ENCODE measurements around the gene CCND2.

Gene CCND2

GRCh38 chr12:4275870-4276301, 2.3 kb downstream of the CCND2 start:
- no peak for DNase-seq

DNA sequence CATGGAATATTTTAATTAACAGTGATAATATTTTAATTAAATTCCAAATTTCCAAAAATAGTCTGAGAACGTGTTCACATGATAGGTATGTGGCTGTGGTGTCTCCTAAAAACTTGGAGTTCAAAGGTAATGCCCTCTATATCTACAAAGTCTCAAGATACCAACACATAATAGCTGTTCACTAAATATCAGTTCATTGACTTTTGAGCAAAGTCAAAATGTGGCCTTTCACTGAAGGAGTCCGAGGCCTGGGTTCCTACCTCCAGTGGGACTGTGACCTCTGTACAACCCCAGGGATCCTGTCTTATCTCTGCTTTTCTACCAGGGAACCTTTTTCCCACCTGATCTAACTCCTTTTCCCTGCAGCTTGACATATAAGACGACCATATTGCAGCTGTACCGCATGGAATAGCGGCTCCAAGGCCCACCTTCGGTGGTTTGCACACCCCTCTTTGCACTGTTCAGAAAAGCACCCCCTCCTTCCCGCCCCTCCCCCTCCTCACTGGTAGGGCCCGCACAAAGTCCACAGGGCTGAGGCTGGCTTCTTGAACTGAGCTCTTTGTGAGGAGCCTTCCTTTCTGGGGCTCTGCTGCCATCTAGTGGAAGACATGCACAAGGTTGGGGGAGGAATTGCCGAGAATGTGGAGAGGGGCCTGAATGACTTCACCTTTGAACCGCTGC, 3.1 kb downstream of the CCND2 start:
- DNase-seq, result peak in 49 of 56 donors; percentile 20 to 89 (median 69)

DNA sequence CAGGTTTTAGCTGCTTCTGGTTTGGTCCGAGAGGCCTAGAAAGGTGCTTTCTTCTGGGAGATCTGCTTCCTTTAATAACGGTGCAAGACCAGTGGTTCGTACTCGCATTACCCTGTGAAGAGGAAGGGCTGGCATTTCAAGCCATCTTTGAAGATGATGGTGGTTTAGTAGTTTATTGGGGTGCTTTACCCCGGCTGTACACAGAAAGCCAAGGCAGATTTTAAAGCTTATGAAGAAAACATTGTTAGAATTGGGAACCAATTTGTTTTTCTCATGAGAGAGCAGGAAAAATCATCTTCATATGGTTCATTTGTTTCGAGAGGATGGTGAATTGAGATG, 3.6 kb downstream of the CCND2 start:
- DNase-seq, result no peak

GRCh38 chr12:4277857-4278256, 4.3 kb downstream of the CCND2 start:
- DNase-seq, result no peak

GRCh38 chr12:4278329-4279197, 5.0 kb downstream of the CCND2 start:
- peak in 6 of 56 donors; percentile 16 to 43 (median 32) for DNase-seq

DNA sequence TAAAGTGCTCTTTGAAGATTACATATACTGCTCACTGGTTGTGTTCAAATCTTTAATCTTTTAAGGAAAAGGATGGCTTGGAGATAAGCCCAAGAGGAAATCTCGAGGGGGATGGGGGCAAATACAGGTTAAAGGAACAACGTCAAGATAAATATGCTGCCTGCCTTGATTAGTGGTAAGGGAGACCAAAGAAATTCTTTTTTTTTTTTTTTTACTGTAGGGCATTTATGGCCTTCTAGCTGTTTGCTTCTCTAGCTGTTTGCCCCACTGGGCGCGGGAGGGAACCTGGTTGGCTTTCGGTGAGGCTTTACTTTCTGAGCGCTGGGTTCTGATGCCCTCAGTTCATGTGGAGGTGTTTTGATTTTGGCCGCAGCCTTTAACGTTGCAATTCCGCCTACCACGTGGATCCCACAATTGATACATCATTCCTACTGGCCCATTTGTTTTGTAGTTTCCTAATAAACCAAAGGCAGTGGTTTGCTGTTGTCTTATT, 5.7 kb downstream of the CCND2 start:
- no peak for DNase-seq

- peak in 4 of 56 donors; percentile 21 to 49 (median 36) for DNase-seq
Observed at GRCh38 chr12:4280351-4281163, 7.0 kb downstream of the CCND2 start.

DNA sequence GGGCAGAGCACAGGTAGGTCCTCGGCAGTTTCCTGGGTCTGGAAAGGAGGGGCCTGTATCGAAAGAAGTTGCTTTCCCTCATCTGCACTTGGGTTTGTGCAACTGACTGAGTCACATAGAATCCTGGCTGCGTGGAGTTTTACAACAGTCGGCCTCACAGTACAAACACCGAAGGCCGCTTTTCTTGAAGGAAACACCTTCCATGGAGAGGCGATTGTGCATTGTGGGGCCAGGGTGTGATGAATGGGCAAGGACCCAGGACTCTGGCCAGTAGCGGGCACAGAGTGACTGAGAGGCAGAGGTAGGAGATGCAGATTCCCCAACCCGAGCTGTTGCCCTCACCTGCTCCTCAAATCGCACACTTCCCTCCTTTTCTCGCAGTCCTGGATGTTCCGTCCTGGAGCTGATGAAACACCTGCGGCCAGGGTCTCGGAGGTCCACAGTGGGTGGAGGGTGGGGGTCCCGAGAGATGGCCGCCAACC, 7.7 kb downstream of the CCND2 start:
- DNase-seq, result no peak

GRCh38 chr12:4282103-4282891, 8.7 kb downstream of the CCND2 start:
- no peak for DNase-seq

GRCh38 chr12:4282892-4283511, 9.4 kb downstream of the CCND2 start:
- DNase-seq, result no peak

- peak in 6 of 56 donors; percentile 21 to 52 (median 33) for DNase-seq
Observed at GRCh38 chr12:4283512-4284255, 10.1 kb downstream of the CCND2 start.

GRCh38 chr12:4284306-4284705, 10.7 kb downstream of the CCND2 start:
- DNase-seq, result no peak

GRCh38 chr12:4285070-4285469, 11.5 kb downstream of the CCND2 start:
- no peak for DNase-seq

GRCh38 chr12:4286228-4286627, 12.7 kb downstream of the CCND2 start:
- DNase-seq, result no peak

- no peak for DNase-seq
Observed at GRCh38 chr12:4286771-4287317, 13.3 kb downstream of the CCND2 start.

DNA sequence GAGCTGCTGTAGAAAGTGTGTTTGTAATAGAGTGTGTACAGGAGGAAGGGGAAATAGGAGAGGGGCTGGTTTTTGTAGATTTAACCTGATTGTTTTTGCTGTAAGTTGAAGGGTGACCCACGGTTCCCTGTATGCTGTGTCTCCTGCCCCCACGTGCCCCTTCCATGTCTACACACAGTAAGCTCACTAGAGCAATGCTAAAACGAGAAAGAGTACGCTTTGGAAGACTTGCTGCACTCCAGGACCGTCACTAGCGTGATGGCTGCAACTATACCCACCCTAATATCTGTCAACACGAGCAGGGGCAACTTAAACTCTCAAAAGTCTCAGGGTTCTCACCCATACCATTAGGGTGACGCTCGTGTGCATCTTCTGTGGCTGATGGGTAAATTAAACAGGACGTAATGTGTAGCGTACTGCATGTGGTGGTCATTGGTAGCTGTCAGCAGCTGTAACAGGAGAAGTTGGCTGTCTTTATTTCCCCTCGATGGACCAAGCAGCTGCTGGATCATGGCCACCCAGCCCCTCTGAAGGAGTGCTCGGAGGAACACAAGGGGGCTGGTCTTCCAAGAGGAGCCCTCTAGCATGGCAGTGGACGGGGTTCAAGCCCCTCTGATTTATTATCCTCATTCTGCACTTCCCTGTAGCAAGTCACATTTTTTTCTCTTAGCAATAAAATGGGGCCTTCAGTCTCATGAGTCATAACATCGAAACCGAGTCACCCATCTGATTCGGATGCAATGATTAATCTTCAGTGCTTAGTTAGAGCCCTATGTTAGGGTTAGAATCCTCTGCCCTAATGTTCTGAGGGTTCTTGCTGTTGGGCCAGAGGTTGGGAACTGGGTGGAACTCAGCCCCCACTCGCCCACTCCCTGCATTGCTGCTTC, 14.0 kb downstream of the CCND2 start:
- no peak for DNase-seq

- no peak for DNase-seq
Observed at GRCh38 chr12:4288296-4289131, 15.0 kb downstream of the CCND2 start.
